Fibroblast of villous mesenchyme (primary cell): ENCODE data around the gene IGDCC3. TPM values are rescaled to one million over a fixed set of nuclear protein-coding genes. Genes with fewer than 3 reads are reported as not detected.

Experiments
- DNase-seq: peaks from one replicate; pipeline ENCODE4 v3.0.0-alpha.2; 2010; ENCODE audit warnings: low read depth
- H3K4me3 ChIP-seq: 2 replicates; pipeline ENCODE4 v1.5.1; 2011; ENCODE audit warnings: low read depth, mild to moderate bottlenecking, low read length
- CTCF ChIP-seq: IDR thresholded peaks from 2 replicates; pipeline ENCODE4 v1.5.1; 2012; ENCODE audit warnings: low read depth, mild to moderate bottlenecking, low read length; ENCODE audit not compliant: insufficient read depth
- total RNA-seq: library from RNA; depleted of rRNA; stranded (reverse); fragments of >200 nt; gene quantifications from 2 replicates; pipeline ENCODE4 v1.2.3, GENCODE V29; 2012

Gene IGDCC3
- total RNA-seq, 1 donor, result under 0.01 TPM

- no peak for DNase-seq
- no peak for TF ChIP-seq CTCF
- H3K4me3 ChIP-seq, result no peak overlapping the region
These were observed 6.2 kb upstream of the IGDCC3 start for GRCh38 chr15:65383991-65384390.

GRCh38 chr15:65383456-65383855, 5.7 kb upstream of the IGDCC3 start:
- no peak overlapping the region for H3K4me3 ChIP-seq
- no peak for TF ChIP-seq CTCF
- DNase-seq, result no peak

GRCh38 chr15:65382921-65383320, 5.1 kb upstream of the IGDCC3 start:
- H3K4me3 ChIP-seq, result no peak overlapping the region
- no peak for TF ChIP-seq CTCF
- no peak for DNase-seq

- no peak for DNase-seq
- H3K4me3 ChIP-seq, result no peak overlapping the region
- TF ChIP-seq CTCF, result no peak
These were observed 4.3 kb upstream of the IGDCC3 start for GRCh38 chr15:65382146-65382491.

- H3K4me3 ChIP-seq, result no peak overlapping the region
- DNase-seq, result no peak
- no peak for TF ChIP-seq CTCF
These were observed 3.8 kb upstream of the IGDCC3 start for GRCh38 chr15:65381445-65382145.

GRCh38 chr15:65379986-65380385, 2.2 kb upstream of the IGDCC3 start:
- no peak for TF ChIP-seq CTCF
- H3K4me3 ChIP-seq, result no peak overlapping the region
- no peak for DNase-seq
